HG03558 (cell line): ENCODE results near the gene ACOT13.
"Not testable (repeated sequence)": the region's sequence is repeated elsewhere in the genome, so short reads cannot be mapped to it uniquely, and the experiment has no call there.

Experiments used
- ATAC-seq: cut with Tn5 transposase; IDR thresholded peaks from one replicate; pipeline ENCODE4 v1.9.1; 2021; ENCODE audit warnings: moderate number of reproducible peaks; ENCODE audit not compliant: unreplicated experiment; ENCODE audit errors: extremely low read depth

Gene ACOT13

GRCh38 chr6:24690593-24690992 lies 23.7 kb downstream of the ACOT13 start:
- no peak for ATAC-seq

- ATAC-seq, result no peak
Observed at GRCh38 chr6:24691550-24691949, 24.7 kb downstream of the ACOT13 start.

DNA sequence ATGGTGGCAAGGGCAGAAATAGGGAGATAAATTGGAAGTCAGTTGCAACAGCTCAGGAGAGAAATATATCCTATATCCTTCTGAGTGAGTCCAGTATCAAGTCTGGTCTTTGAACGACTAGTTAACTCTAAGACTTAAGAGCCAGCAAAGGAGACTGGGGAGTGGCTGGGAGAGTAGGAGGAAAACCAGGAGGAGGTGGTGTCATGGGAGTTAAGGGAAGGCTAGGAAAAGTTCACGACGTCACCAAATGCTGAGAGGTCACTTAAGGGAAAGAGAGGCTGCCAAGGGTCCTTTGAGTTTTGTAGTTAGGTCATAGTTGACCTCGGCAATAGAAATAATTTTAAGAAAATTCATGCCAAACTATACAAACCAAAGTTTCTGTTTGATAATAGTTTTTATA lies 25.1 kb downstream of the ACOT13 start:
- no peak for ATAC-seq

GRCh38 chr6:24692415-24692814 lies 25.5 kb downstream of the ACOT13 start:
- ATAC-seq, result no peak

DNA sequence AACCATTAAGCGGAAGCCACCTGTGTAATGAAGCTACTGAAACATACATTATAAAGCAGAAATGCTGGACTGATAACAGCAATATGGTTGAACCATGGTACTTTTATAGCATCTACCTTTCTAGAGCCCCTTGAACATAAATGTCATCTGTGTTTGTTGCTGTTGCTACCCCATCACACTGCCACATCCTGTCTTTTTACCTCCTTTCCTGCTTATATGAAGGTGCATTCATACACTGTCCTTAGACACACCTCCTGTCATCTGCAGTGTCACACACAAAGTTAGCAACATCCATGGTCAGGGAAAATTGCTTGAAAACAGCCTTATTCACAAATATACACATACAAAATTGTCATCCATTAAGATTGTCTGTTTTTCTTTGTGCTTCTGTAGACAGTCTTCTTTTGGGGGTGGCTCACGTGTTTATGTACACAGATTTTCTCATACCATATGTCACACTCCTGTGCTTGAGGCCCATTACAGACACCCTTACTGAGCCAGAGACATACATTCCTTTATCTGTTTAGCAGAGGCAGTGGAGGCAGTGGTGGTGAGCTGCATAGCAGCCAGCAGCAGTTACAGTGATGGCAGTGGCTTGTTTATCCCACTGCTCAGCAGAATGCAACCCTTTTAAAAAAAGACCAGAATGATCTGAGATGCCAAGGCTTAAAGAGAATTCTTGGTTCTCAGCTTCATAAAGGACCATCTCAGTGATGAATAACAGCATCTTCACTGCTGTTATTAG lies 26.1 kb downstream of the ACOT13 start:
- ATAC-seq, result no peak

- no peak for ATAC-seq
Observed at GRCh38 chr6:24694198-24694597, 27.3 kb downstream of the ACOT13 start.

- not testable (repeated sequence) for ATAC-seq
Observed at GRCh38 chr6:24695635-24696034, 28.8 kb downstream of the ACOT13 start.

DNA sequence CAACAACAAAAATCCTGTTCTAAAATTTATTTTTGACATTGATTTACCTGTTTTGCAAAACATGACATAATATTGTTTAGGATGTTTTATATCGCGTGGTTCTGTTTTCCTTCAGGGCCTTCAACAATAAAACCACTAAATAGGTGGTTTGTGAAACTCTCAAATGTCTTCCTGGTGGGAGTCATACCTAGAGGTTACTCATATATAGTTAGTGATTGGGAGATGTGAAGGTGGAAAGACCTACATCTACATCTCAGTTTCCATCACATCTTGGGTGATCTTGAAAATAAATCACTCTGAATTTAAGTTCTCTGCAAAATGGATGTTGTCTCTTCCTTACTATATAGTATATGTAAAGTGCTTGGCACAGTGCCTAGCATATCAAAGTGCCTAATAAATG lies 29.2 kb downstream of the ACOT13 start:
- no peak for ATAC-seq

GRCh38 chr6:24699521-24700359 lies 32.9 kb downstream of the ACOT13 start:
- ATAC-seq, result no peak

GRCh38 chr6:24702720-24703282 lies 35.9 kb downstream of the ACOT13 start:
- ATAC-seq, result no peak

GRCh38 chr6:24704468-24704867 lies 37.6 kb downstream of the ACOT13 start:
- ATAC-seq, result no peak

GRCh38 chr6:24708612-24709011 lies 41.7 kb downstream of the ACOT13 start:
- ATAC-seq, result no peak

DNA sequence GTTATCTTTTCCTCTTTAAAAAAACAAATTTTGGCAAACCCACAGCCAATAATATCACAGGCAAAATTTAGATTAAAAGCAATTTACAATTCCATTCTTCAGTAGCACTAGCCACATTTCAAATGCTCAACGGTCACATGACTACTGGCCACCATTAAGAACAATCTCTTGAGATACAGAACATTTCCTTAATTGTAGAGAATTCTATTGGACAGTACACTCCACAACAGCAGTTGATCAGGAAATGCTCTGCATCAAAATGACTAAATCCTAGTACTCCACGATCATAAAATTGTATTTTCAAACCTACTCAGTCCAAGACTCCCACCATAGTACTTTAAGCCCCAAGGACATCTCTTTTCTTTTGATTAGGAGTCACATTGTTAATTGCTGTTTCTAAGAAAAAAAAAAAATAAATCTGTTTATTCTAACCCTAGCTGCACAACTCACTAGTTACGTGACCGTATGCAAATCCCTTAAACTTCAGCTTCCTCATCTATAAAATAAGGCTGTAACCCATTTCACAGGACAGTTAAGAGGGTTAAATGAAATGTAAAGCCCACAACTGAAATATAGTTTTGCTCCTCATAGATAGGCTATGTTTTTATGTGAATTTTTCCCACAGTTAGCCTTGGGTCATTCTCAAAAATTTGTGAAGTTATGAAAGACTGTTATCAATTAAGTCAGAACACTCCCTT lies 42.3 kb downstream of the ACOT13 start:
- ATAC-seq, result no peak

GRCh38 chr6:24710519-24711303 lies 43.8 kb downstream of the ACOT13 start:
- no peak for ATAC-seq

DNA sequence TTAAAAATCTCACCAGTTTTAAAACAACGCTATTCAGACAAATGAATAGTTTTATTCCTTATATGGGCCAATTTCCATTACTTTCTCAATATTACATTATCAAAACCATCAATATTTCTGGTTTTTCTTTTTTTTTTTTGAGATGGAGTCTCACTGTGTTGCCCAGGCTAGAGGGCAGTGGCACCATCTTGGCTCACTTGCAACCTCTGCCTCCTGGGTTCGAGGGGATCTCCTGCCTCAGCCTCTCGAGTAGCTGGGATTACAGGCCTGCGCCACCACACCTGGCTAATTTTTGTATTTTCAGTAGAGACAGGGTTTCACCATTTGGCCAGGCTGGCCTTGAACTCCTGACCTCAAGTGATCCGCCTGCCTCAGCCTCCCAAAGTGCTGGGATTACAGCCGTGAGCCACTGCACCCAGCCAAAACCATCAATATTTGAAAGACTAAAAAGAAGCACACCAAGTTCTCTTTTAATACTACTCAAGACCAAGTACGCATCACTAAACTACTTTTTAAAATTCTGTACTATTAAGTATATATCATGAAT lies 49.8 kb downstream of the ACOT13 start:
- not testable (repeated sequence) for ATAC-seq

DNA sequence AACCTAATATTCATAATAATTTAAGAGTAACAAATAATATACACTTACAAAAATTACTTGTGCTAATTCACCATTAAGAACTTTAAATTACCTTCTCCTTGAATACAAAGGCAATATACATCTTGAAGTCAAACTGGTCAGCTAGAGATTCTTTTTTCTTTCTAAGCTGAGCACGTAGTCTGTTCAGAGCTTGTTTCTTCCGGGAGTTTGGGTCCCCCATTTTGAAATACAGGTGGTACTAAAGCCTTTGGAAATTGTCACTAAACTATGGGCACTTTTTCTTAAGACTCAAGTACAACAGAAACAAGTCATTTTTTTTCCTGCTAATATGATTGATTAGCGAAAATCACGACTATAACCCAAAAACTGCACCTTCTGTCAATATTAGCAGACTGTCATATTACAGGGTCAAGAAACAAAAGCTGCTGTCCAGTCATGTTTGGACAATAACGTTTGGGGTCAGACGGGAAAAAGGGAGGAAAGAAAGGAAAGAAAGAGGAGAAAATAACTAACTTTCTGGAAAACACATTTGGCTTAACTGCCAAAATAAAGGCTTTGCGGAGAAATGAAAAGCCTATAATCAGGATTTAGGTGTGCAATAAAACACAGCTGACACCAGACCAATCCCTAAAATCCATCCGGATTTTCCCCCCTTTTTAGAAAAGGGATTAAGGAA lies 51.7 kb downstream of the ACOT13 start:
- no peak for ATAC-seq

- no peak for ATAC-seq
Observed at GRCh38 chr6:24719125-24719971, 52.5 kb downstream of the ACOT13 start, which contains the start of gene C6orf62. TSS of gene C6orf62 (minus strand) at chr6:24719154. CDS start at chr6:24718668, 486 bp downstream.

GRCh38 chr6:24720131-24720603 lies 53.3 kb downstream of the ACOT13 start:
- no peak for ATAC-seq
